ENCODE data around the gene F2RL1. TPM values are rescaled to one million over a fixed set of nuclear protein-coding genes. Genes with fewer than 3 reads are reported as not detected.

The F2RL1 gene
- total and polyA plus RNA-seq, 2 of the 8 experiments (the other 6 are each of a cell fraction or from before 2014, with no cell fraction given), result 23.2 to 26.6 TPM

DNA sequence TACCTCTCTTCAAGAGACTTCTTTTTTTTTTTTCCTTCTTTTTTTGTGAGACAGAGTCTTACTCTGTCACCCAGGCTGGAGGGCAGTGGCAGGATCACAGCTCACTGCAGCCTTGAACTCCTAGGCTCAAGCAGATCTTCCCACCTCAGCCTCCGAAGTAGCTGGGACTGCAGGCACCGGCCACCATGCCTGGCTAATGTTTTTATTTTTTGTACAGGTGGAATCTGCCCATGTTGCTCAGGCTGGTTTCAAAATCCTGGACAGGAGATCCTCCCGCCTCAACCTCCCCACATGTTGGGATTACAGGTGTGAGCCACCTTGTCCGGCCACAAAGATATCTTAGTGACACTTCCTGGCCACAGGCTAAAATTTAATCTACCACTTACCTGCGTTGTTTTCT lies 42.9 kb upstream of the F2RL1 start (continued):
- TF ChIP-seq HDAC2 (IDR thresholded peaks at IDR 0.05; ENCODE audit: borderline replicate concordance in 1 of 2, low read depth in 2 of 2, low read length in 2 of 2), result no peak
- TF ChIP-seq, protein P1, sequence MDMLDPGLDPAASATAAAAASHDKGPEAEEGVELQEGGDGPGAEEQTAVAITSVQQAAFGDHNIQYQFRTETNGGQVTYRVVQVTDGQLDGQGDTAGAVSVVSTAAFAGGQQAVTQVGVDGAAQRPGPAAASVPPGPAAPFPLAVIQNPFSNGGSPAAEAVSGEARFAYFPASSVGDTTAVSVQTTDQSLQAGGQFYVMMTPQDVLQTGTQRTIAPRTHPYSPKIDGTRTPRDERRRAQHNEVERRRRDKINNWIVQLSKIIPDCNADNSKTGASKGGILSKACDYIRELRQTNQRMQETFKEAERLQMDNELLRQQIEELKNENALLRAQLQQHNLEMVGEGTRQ (IDR thresholded peaks at IDR 0.05; ENCODE audit: low read length), result no peak
- TF ChIP-seq CEBPB (IDR thresholded peaks at IDR 0.05; ENCODE audit: low read depth, low read length), result no peak
